HepG2 (cell line): ENCODE measurements around the gene AUNIP. TPM values are rescaled to one million over a fixed set of nuclear protein-coding genes. Genes with fewer than 3 reads are reported as not detected.

Experiments
- ATAC-seq: fragments of 200-7000 bp; cut with Tn5 transposase; 3 replicates; pipeline ENCODE4 v1.9.1; 2020; ENCODE audit warnings: mild to moderate bottlenecking, moderate library complexity
- BruUV-seq: library from RNA; stranded (reverse); fragments of 400-500 nt; replicated peaks from 2 replicates; lab custom pipeline; 2021; lab: Mats Ljungman, UMichigan
- CTCF ChIA-PET: fragments of 300-600 bp; formaldehyde crosslinking; extraction: SDS; loops from one replicate; lab custom pipeline; 2021; ENCODE audit warnings: low total read pairs, inconsistent platforms, low intra/inter-chr PET ratio; lab: Yijun Ruan, JAX
- POLR2A ChIA-PET: fragments of 350-600 bp; sonication (Branson Sonifier 250); formaldehyde crosslinking; loops from one replicate; lab custom pipeline; 2020; ENCODE audit warnings: antibody characterized with exemption, inconsistent platforms; lab: Yijun Ruan, JAX
- DNase-seq: peaks from one replicate; pipeline ENCODE4 v3.0.0-alpha.2; 2015; ENCODE audit warnings: low spot score
- FAIRE-seq: peaks from 3 replicates; lab custom pipeline; 2011; peaks lifted over from hg19 to GRCh38; lab: Jason Lieb, UNC
- H2AFZ ChIP-seq: one replicate; pipeline ENCODE4 v1.6.1; 2011; ENCODE audit warnings: low read length, inconsistent platforms
- H3K27ac ChIP-seq: fragments of 300-600 bp; 3 replicates; pipeline ENCODE4 v1.8.0; 2011; ENCODE audit warnings: mixed run types, mild to moderate bottlenecking, mixed read lengths, low read length, inconsistent platforms; ENCODE audit not compliant: insufficient read depth; ENCODE audit errors: extremely low read length
- H3K27me3 ChIP-seq, 2 experiments: fragments of 200-600 bp in 1 of 2; 2 replicates in 1 of 2; 3 replicates in 1 of 2; pipeline versions ENCODE4 v1.6.0 to v1.8.0; 2011; ENCODE audit warnings: low read length in 2 of 2, mild to moderate bottlenecking in 2 of 2, moderate library complexity in 2 of 2, inconsistent platforms in 1 of 2; ENCODE audit not compliant: insufficient read depth in 2 of 2, control insufficient read depth in 1 of 2
- H3K36me3 ChIP-seq, 2 experiments: fragments of 200-600 bp in 1 of 2; replicated peaks in 1 of 2; 2 replicates in 1 of 2; 3 replicates in 1 of 2; pipeline versions ENCODE4 v1.5.1 to v1.8.0; 2011; ENCODE audit warnings: low read length in 2 of 2, inconsistent platforms in 1 of 2; ENCODE audit not compliant: insufficient read depth in 2 of 2, control insufficient read depth in 1 of 2
- H3K4me1 ChIP-seq: 2 replicates; pipeline ENCODE4 v1.5.1; 2012; ENCODE audit warnings: low read length, inconsistent platforms; ENCODE audit not compliant: insufficient read depth
- H3K4me2 ChIP-seq: 2 replicates; pipeline ENCODE4 v1.6.0; 2011; ENCODE audit warnings: low read depth, low read length, inconsistent platforms
- H3K4me3 ChIP-seq, 3 experiments: fragments of 200-600 bp in 1 of 3; sonication (generic), shearing (Covaris generic) in 1 of 3; replicated peaks in 1 of 3; 2 replicates each; pipeline ENCODE4 v1.5.1; 2011 to 2016; ENCODE audit warnings: low read length in 3 of 3, inconsistent platforms in 2 of 3, low read depth in 2 of 3, mild to moderate bottlenecking in 2 of 3, control low read depth in 1 of 3, mixed read lengths in 1 of 3; ENCODE audit not compliant: insufficient read depth in 1 of 3
- H3K79me2 ChIP-seq: one replicate; pipeline ENCODE4 v1.6.1; 2011; ENCODE audit warnings: low read length, inconsistent platforms; ENCODE audit not compliant: insufficient read depth
- H3K9ac ChIP-seq: 2 replicates; pipeline ENCODE4 v1.6.0; 2011; ENCODE audit warnings: mild to moderate bottlenecking, low read depth, low read length, inconsistent platforms; ENCODE audit not compliant: insufficient read depth
- H3K9me3 ChIP-seq: 2 replicates; pipeline ENCODE4 v1.5.1; 2012; ENCODE audit warnings: mild to moderate bottlenecking, low read length
- H4K20me1 ChIP-seq: 2 replicates; pipeline ENCODE4 v1.6.0; 2011; ENCODE audit warnings: inconsistent platforms, mild to moderate bottlenecking, low read length, moderate library complexity; ENCODE audit not compliant: insufficient read depth
- FOXA1 ChIP-seq, 2 experiments: fragments of 450-650 bp in 1 of 2; sonication (generic) in 1 of 2; formaldehyde crosslinking in 1 of 2; IDR thresholded peaks; 2 replicates each; pipeline versions ENCODE4 v1.4.0 to v1.6.1; 2016 to 2020; ENCODE audit warnings: missing genetic modification reagents in 1 of 2
- GATAD1 ChIP-seq: IDR thresholded peaks from 2 replicates; pipeline ENCODE4 v1.6.1; 2016; ENCODE audit warnings: missing genetic modification reagents, missing compliant biosample characterization
- HDAC1 ChIP-seq: sonication (generic); formaldehyde crosslinking; IDR thresholded peaks from 2 replicates; pipeline ENCODE4 v1.5.1; 2020; ENCODE audit warnings: mild to moderate bottlenecking, missing genetic modification reagents
- HOXD1 ChIP-seq: sonication (generic); formaldehyde crosslinking; IDR thresholded peaks from 2 replicates; pipeline ENCODE4 v1.5.0; 2020; ENCODE audit warnings: missing genetic modification reagents
- KIAA2018 ChIP-seq: sonication (generic); formaldehyde crosslinking; IDR thresholded peaks from 2 replicates; pipeline ENCODE4 v1.5.0; 2020; ENCODE audit warnings: mild to moderate bottlenecking, missing genetic modification reagents, borderline replicate concordance
- MIXL1 ChIP-seq: IDR thresholded peaks from 2 replicates; pipeline ENCODE4 v1.6.1; 2016
- MTA1 ChIP-seq: sonication (generic); formaldehyde crosslinking; IDR thresholded peaks from 2 replicates; pipeline ENCODE4 v1.4.0; 2020; ENCODE audit warnings: missing genetic modification reagents, mild to moderate bottlenecking, borderline replicate concordance
- REXO4 ChIP-seq: sonication (generic); formaldehyde crosslinking; IDR thresholded peaks from 2 replicates; pipeline ENCODE4 v1.8.0; 2022; ENCODE audit warnings: missing genetic modification reagents, mild to moderate bottlenecking, borderline replicate concordance
- ZNF616 ChIP-seq: sonication (generic); formaldehyde crosslinking; IDR thresholded peaks from 2 replicates; pipeline ENCODE4 v1.5.0; 2020; ENCODE audit warnings: low read depth, mild to moderate bottlenecking, missing genetic modification reagents
- WGBS: methylation state at CpG from one replicate; pipeline ENCODE4 v1.1.6; 2017; ENCODE audit warnings: low lambda C conversion rate; 5-methylcytosine and 5-hydroxymethylcytosine counted together
- in situ Hi-C: cut with HindIII; loops from 2 replicates; pipeline ENCODE4 v1.10.0; 2017; ENCODE audit warnings: low pct_unique_long_range_greater_than_20kb; ENCODE audit not compliant: extremely low pct_ligation_motif_present
- intact Hi-C: fragments of 100-400 bp; cut with micrococcal nuclease; formaldehyde crosslinking; loops from one replicate; pipeline ENCODE4 v1.10.0; 2022; ENCODE audit not compliant: unreplicated experiment
- polyA plus RNA-seq, 8 experiments: library from polyadenylated mRNA; depleted of rRNA in 3 of 8; stranded (reverse) in 7 of 8; unstranded in 1 of 8; fragments of >200 nt; fragmentation: Illumina TruSeq in 4 of 8; extraction: Trizol in 4 of 8; gene quantifications; 2 replicates each; pipeline versions ENCODE4 v1.2.1 to v1.2.3, GENCODE V29; 2011 to 2016; ENCODE audit warnings: low read depth in 4 of 8, missing spikeins in 1 of 8, mixed read lengths in 1 of 8; ENCODE audit not compliant: insufficient read depth in 1 of 8
- total RNA-seq, 5 experiments: library from RNA; depleted of rRNA; stranded (reverse); fragments of >200 nt; fragmentation: Illumina TruSeq; extraction: Trizol; gene quantifications; 2 replicates each; pipeline ENCODE4 v1.2.3, GENCODE V29; 2016; ENCODE audit warnings: low read depth in 1 of 5

The AUNIP gene
- total and polyA plus RNA-seq, 2 of the 13 experiments (the other 11 are each of a cell fraction or from before 2014, with no cell fraction given) = 3.8 to 12.3 TPM

- no peak for FAIRE-seq
- Histone ChIP-seq H3K79me2 (no peaks in the 10 kb centered on the region), H3K4me2 (peak overlapping the region; percentile 76; the same call in 1 of the 2 replicates), H3K9me3 (no peaks in the 10 kb centered on the region), H3K4me1 (peaks cover 26% of the 10 kb centered on the region), H2AFZ (no peak overlapping the region), H3K27me3 (peaks cover 0 to 17% of the 10 kb centered on the region in 2 experiments; a peak in 2 of 5 replicates)
- CTCF ChIA-PET = no interaction called here
- no peak for TF ChIP-seq GATAD1
- no peak for TF ChIP-seq MIXL1 (CRISPR knock-in tag)
- TF ChIP-seq HDAC1 (CRISPR knock-in tag) = no peak
- no peak for TF ChIP-seq REXO4 (CRISPR knock-in tag)
- no peak for TF ChIP-seq HOXD1 (CRISPR knock-in tag)
- TF ChIP-seq MTA1 (CRISPR knock-in tag) = no peak
- no peak for TF ChIP-seq ZNF616
- no peak for TF ChIP-seq FOXA1 (IDR thresholded peaks at IDR 0.05)
- no peak for TF ChIP-seq FOXA1 (CRISPR knock-in tag; IDR thresholded peaks at IDR 0.05)
- TF ChIP-seq KIAA2018 (CRISPR knock-in tag) = no peak
- TF ChIP-seq, all 625 proteins: peak for 0
- ATAC-seq (no peak), DNase-seq (no peak)
- WGBS = 0% methylated on average over 4 of the region's 8 CpGs
- BruUV-seq = no TSS peak
- H4K20me1 ChIP-seq = no peaks in the 10 kb centered on the region
- no peaks in the 10 kb centered on the region for H3K36me3 ChIP-seq
- intact Hi-C loops (loop anchor here (5.0 kb wide), 2 partner anchors 42 to 182 kb away; partner anchors contain the start of gene MAN1C1), in situ Hi-C loops (loop anchor here (5.0 kb wide), 1 partner anchor 42 kb away; no protein-coding TSS in a partner anchor)
- no peak overlapping the region for H3K9ac ChIP-seq
- no peak overlapping the region for H3K27ac ChIP-seq
- POLR2A ChIA-PET = interaction anchor here (1.1 kb wide), 1 partner anchor 25 kb away, joined by 3 read pairs; no protein-coding TSS in a partner anchor
- no peak overlapping the region for H3K4me3 ChIP-seq
Observed at GRCh38 chr1:25798666-25799351, 60.4 kb downstream of the AUNIP start.
